HUES64 (cell line): ENCODE data around the gene DLG2.

Source experiments
- H3K27ac ChIP-seq: 2 replicates; pipeline ENCODE4 v1.7.0; 2013; ENCODE audit warnings: low read depth, low read length, inconsistent platforms
- H3K27me3 ChIP-seq: 2 replicates; pipeline ENCODE4 v1.6.1; 2013; ENCODE audit warnings: mild to moderate bottlenecking, low read length; ENCODE audit not compliant: insufficient read depth
- H3K36me3 ChIP-seq: 2 replicates; pipeline ENCODE4 v1.6.1; 2013; ENCODE audit warnings: mild to moderate bottlenecking, low read length; ENCODE audit not compliant: insufficient read depth
- H3K4me1 ChIP-seq: 2 replicates; pipeline ENCODE4 v1.6.1; 2013; ENCODE audit warnings: mild to moderate bottlenecking, low read length, moderate library complexity; ENCODE audit not compliant: insufficient read depth
- H3K4me3 ChIP-seq: 2 replicates; pipeline ENCODE4 v1.5.1; 2013; ENCODE audit warnings: mild to moderate bottlenecking, low read length, moderate library complexity
- H3K9ac ChIP-seq: 2 replicates; pipeline ENCODE4 v1.6.1; 2013; ENCODE audit warnings: mild to moderate bottlenecking, low read depth, low read length
- H3K9me3 ChIP-seq: 2 replicates; pipeline ENCODE4 v1.6.1; 2013; ENCODE audit warnings: low read depth, low read length; ENCODE audit not compliant: insufficient read depth
- WGBS: fragments of 150-250, 120-280 bp; methylation state at CpG from one replicate; pipeline ENCODE4 v1.1.7; 2013; ENCODE audit warnings: missing lambda C conversion rate; 5-methylcytosine and 5-hydroxymethylcytosine counted together

DLG2 gene

GRCh38 chr11:83921447-83922192 lies 1705.5 kb downstream of the DLG2 start:
- H3K9me3 ChIP-seq: no peaks in the 10 kb centered on the region
- no peaks in the 10 kb centered on the region for H3K36me3 ChIP-seq
- no peak overlapping the region for H3K9ac ChIP-seq
- H3K4me1 ChIP-seq: no peaks in the 10 kb centered on the region
- no peak overlapping the region for H3K4me3 ChIP-seq
- no peak overlapping the region for H3K27ac ChIP-seq
- 94% methylated on average over 6 of the region's 7 CpGs for WGBS
- no peaks in the 10 kb centered on the region for H3K27me3 ChIP-seq

DNA sequence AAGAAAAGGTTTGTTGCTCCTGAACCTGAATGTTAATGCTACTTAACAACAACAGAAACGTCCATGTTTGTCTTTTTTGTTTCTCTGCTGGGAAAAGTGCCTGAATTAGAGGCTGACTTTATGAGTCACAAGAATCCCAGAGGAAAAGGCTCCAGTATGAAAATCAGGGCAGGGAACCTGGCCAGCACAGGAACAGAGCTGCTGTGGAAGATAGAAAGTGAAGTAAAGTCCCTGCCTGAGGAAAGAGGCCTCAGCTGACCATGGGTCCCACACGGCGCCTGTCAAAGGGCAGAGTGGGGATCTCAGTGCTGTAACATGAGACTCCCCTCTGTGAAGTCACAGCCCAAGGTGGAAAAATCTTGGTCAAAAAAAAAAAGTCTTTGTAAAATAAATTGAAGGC lies 1708.7 kb downstream of the DLG2 start:
- no peaks in the 10 kb centered on the region for H3K27me3 ChIP-seq
- 57% methylated on average over 3 of the region's 3 CpGs for whole genome bisulfite sequencing

GRCh38 chr11:83914995-83915394 lies 1712.1 kb downstream of the DLG2 start:
- no peaks in the 10 kb centered on the region for H3K36me3 ChIP-seq
- H3K9ac ChIP-seq: no peak overlapping the region
- H3K9me3 ChIP-seq: no peaks in the 10 kb centered on the region
- H3K4me3 ChIP-seq: no peak overlapping the region
- H3K4me1 ChIP-seq: no peaks in the 10 kb centered on the region
- no peak overlapping the region for H3K27ac ChIP-seq
- no peaks in the 10 kb centered on the region for H3K27me3 ChIP-seq

More for the DNA sequence above, 1708.7 kb downstream of the DLG2 start:
- no peak overlapping the region for H3K9ac ChIP-seq
- H3K4me1 ChIP-seq: no peaks in the 10 kb centered on the region
- no peaks in the 10 kb centered on the region for H3K9me3 ChIP-seq
- H3K27ac ChIP-seq: no peak overlapping the region
- no peak overlapping the region for H3K4me3 ChIP-seq
- H3K36me3 ChIP-seq: no peaks in the 10 kb centered on the region

GRCh38 chr11:83909579-83910534 lies 1717.3 kb downstream of the DLG2 start:
- Histone ChIP-seq H3K9me3 (no peaks in the 10 kb centered on the region), H3K9ac (no peak overlapping the region), H3K27ac (no peak overlapping the region), H3K36me3 (no peaks in the 10 kb centered on the region), H3K4me1 (no peaks in the 10 kb centered on the region), H3K27me3 (no peaks in the 10 kb centered on the region), H3K4me3 (no peak overlapping the region)
- WGBS: 87% methylated on average over 4 of the region's 5 CpGs

DNA sequence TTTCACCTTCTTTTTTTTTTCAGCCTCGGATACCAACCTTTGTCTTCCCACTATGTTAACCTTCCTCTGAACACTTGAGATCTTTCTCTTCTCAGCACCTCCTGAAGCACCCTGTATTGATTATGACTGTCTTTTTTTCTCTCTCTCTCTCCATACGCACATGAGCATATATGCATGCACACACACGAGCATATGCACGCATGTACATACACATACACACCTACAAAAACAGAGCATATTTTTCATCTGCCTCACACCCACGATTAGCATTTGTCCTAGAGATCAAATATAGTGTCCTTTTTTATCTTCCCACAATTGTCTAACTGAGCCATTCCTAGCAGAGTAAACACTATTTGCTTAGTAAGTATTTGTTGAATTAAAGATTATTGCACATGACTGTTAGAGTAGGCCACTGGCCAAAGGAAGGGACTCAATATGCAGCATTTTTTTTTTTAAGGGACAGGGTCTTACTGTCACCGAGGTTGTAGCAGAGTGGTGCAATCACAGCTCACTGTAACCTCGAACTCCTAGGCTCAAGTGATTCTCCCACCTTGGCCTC lies 1718.8 kb downstream of the DLG2 start:
- H3K4me1 ChIP-seq: no peaks in the 10 kb centered on the region
- H3K4me3 ChIP-seq: no peak overlapping the region
- H3K36me3 ChIP-seq: no peaks in the 10 kb centered on the region
- H3K27me3 ChIP-seq: no peaks in the 10 kb centered on the region
- no peak overlapping the region for H3K9ac ChIP-seq
- no peaks in the 10 kb centered on the region for H3K9me3 ChIP-seq
- no peak overlapping the region for H3K27ac ChIP-seq
- WGBS: 84% methylated on average over 7 of the region's 7 CpGs

- no peak overlapping the region for H3K27ac ChIP-seq
Observed at GRCh38 chr11:83895516-83895915, 1731.6 kb downstream of the DLG2 start.

DNA sequence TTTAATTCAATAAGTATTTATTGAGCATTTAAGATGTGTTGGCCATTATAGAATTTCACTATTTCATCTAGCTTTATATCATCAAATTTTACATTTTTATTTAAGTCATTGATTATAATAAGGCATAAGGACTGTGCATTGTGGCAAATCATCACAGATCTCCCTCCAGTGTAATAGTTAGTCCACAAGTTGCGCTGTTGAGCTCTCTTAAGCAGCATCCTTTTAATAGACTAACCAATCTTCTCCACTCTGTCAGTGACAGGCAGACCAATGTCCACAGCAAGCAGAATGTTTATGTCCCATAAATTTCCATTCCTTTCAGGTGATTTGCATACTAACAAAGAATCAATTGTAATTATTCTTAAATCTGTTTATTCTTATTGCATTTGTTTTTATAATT lies 1745.7 kb downstream of the DLG2 start:
- Histone ChIP-seq H3K4me3 (no peak overlapping the region), H3K27me3 (no peaks in the 10 kb centered on the region), H3K4me1 (no peaks in the 10 kb centered on the region), H3K9ac (no peak overlapping the region), H3K36me3 (no peaks in the 10 kb centered on the region), H3K27ac (no peak overlapping the region), H3K9me3 (peaks cover 5% of the 10 kb centered on the region)
- 93% methylated on average over 1 of the region's 1 CpG for WGBS

More at GRCh38 chr11:83895516-83895915, 1731.6 kb downstream of the DLG2 start:
- Histone ChIP-seq H3K36me3 (no peaks in the 10 kb centered on the region), H3K4me1 (no peaks in the 10 kb centered on the region; the same call in 1 of the 2 replicates), H3K27me3 (no peaks in the 10 kb centered on the region), H3K9ac (no peak overlapping the region), H3K4me3 (no peak overlapping the region), H3K9me3 (no peaks in the 10 kb centered on the region)

DNA sequence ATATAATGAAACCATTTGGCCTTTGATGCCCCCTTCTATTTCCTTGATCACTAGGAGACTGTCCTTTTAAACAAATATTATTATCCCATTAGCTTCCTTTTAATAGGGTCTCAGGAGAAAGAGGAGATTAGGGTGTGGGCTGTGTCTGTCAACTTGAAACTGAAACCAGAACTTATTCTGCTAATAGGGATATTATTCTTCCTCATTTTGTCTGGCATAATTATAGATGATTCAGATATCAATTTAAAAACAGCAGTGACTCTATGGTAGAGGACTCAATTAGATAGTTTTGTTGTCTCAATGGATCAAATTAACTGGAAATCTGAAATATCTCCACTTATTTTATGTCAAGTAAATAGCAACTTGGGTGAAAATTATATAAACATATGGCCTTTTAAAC lies 1756.1 kb downstream of the DLG2 start:
- no peak overlapping the region for H3K4me3 ChIP-seq
- no peak overlapping the region for H3K27ac ChIP-seq
- H3K9ac ChIP-seq: no peak overlapping the region
- H3K9me3 ChIP-seq: no peaks in the 10 kb centered on the region
- H3K36me3 ChIP-seq: no peaks in the 10 kb centered on the region
- H3K27me3 ChIP-seq: no peaks in the 10 kb centered on the region
- H3K4me1 ChIP-seq: no peaks in the 10 kb centered on the region

DNA sequence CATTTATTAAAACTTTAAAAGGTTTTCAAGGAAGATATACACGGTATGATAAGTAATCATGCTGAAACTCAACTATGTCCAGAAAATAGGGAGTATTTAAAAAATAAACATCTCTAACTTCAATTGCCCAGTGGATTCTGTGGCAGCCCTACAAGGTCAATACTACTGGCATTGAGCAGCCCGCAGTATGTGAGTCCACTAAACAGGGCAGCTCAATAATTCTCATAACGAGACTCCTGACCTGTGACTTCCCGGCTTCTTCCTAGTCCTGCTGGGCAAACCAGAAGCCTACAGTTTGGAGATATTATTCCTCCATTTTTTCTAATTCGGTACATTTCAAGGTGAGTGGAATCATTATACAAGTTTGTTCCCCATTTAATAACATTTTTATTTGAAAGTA lies 1760.5 kb downstream of the DLG2 start:
- Histone ChIP-seq H3K4me3 (no peak overlapping the region), H3K9ac (no peak overlapping the region), H3K4me1 (no peaks in the 10 kb centered on the region), H3K36me3 (no peaks in the 10 kb centered on the region), H3K27ac (no peak overlapping the region), H3K9me3 (no peaks in the 10 kb centered on the region), H3K27me3 (no peaks in the 10 kb centered on the region)
- WGBS: 97% methylated on average over 4 of the region's 5 CpGs

GRCh38 chr11:83865636-83866461 lies 1761.3 kb downstream of the DLG2 start:
- Histone ChIP-seq H3K9ac (no peak overlapping the region), H3K27me3 (no peaks in the 10 kb centered on the region), H3K27ac (no peak overlapping the region), H3K9me3 (0 out of 2 replicates have a peak, but pooled peaks cover 4% of the 10 kb centered on the region), H3K4me1 (no peaks in the 10 kb centered on the region), H3K4me3 (no peak overlapping the region), H3K36me3 (no peaks in the 10 kb centered on the region)
- WGBS: 90% methylated on average over 4 of the region's 4 CpGs
